A549 (cell line): Measurements from ENCODE around the gene GPR142. TPM values are rescaled to one million over a fixed set of nuclear protein-coding genes. Genes with fewer than 3 reads are reported as not detected.

Experiments used
- ATAC-seq, 2 experiments: fragments of 200-7000 bp in 1 of 2; fragments of >200 bp in 1 of 2; cut with Nextera tagmentation in 1 of 2; cut with Tn5 transposase in 1 of 2; 3 replicates each; pipeline versions ENCODE4 v1.8.0 to v1.9.1; 2018 to 2020; ENCODE audit warnings: mild to moderate bottlenecking in 1 of 2, moderate library complexity in 1 of 2
- CTCF ChIA-PET: fragments of 300-600 bp; sonication (Branson Sonifier 250); formaldehyde crosslinking; extraction: SDS; loops from one replicate; lab custom pipeline; 2021; ENCODE audit warnings: antibody characterized with exemption, inconsistent platforms; lab: Yijun Ruan, JAX
- POLR2A ChIA-PET: fragments of 350-600 bp; formaldehyde crosslinking; extraction: SDS; loops from one replicate; lab custom pipeline; 2021; ENCODE audit warnings: antibody characterized with exemption, inconsistent platforms; lab: Yijun Ruan, JAX
- DNase-seq, 2 experiments: peaks; one replicate each; pipeline versions ENCODE4 v3.0.0 to v3.0.0-alpha.2; 2011 to 2016; ENCODE audit warnings: low read depth in 1 of 2, low spot score in 1 of 2
- FAIRE-seq: peaks from 2 replicates; lab custom pipeline; 2011; peaks lifted over from hg19 to GRCh38; lab: Jason Lieb, UNC
- H3K27ac ChIP-seq, 2 experiments: fragments of >200 bp; sonication (Bioruptor Twin); formaldehyde crosslinking; 3 replicates each; pipeline ENCODE4 v1.5.1; 2016 to 2017
- H3K4me1 ChIP-seq: fragments of >200 bp; sonication (Bioruptor Twin); formaldehyde crosslinking; 3 replicates; pipeline ENCODE4 v1.6.1; 2016
- H3K4me2 ChIP-seq: fragments of >200 bp; sonication (Bioruptor Twin); formaldehyde crosslinking; 3 replicates; pipeline ENCODE4 v1.6.1; 2016
- H3K4me3 ChIP-seq: fragments of >200 bp; sonication (Bioruptor Twin); formaldehyde crosslinking; 3 replicates; pipeline ENCODE4 v1.5.1; 2016
- H3K9me3 ChIP-seq: fragments of >200 bp; sonication (Bioruptor Twin); formaldehyde crosslinking; 3 replicates; pipeline ENCODE4 v1.6.1; 2016
- CEBPB ChIP-seq, 2 experiments: fragments of >200 bp in 1 of 2; sonication (Bioruptor Twin) in 1 of 2; formaldehyde crosslinking in 1 of 2; IDR thresholded peaks; 2 replicates each; pipeline ENCODE4 v1.6.1; 2012 to 2016
- CHD4 ChIP-seq: fragments of 200-600 bp; sonication (generic); IDR thresholded peaks from 2 replicates; pipeline ENCODE4 v1.6.1; 2016; ENCODE audit warnings: antibody characterized with exemption, mild to moderate bottlenecking, borderline replicate concordance
- ESRRA ChIP-seq: fragments of 150-350 bp; IDR thresholded peaks from 2 replicates; pipeline ENCODE4 v1.6.1; 2014; ENCODE audit warnings: mild to moderate bottlenecking, low read length, borderline replicate concordance
- FOXS1 ChIP-seq: fragments of 250-450 bp; sonication (Bioruptor Pico); IDR thresholded peaks from 2 replicates; pipeline ENCODE4 v1.5.0; 2020; ENCODE audit warnings: mild to moderate bottlenecking, moderate library complexity
- HDAC2 ChIP-seq: fragments of 200-600 bp; sonication (generic); IDR thresholded peaks from 2 replicates; pipeline ENCODE4 v1.6.1; 2016
- HEYL ChIP-seq: fragments of 250-450 bp; sonication (Bioruptor Pico); IDR thresholded peaks from 2 replicates; pipeline ENCODE4 v1.8.0; 2021; ENCODE audit warnings: mild to moderate bottlenecking, moderate library complexity
- KDM1A ChIP-seq: fragments of 200-600 bp; sonication (generic); IDR thresholded peaks from 2 replicates; pipeline ENCODE4 v1.6.1; 2016; ENCODE audit warnings: low read depth, mild to moderate bottlenecking
- NR3C1 ChIP-seq: fragments of >200 bp; sonication (Bioruptor Twin); formaldehyde crosslinking; IDR thresholded peaks from 3 replicates; pipeline ENCODE4 v1.6.1; 2017
- POLR2AphosphoS2 ChIP-seq: conservative IDR thresholded peaks from 2 replicates; pipeline ENCODE4 v1.6.1; 2012; ENCODE audit warnings: low read length, improper control_type of control experiment, inconsistent platforms
- REST ChIP-seq: fragments of 200-600 bp; sonication (generic); IDR thresholded peaks from 2 replicates; pipeline ENCODE4 v1.6.1; 2016; ENCODE audit warnings: antibody characterized with exemption, mild to moderate bottlenecking, moderate library complexity
- RFX5 ChIP-seq: fragments of 450-650 bp; IDR thresholded peaks from 2 replicates; pipeline ENCODE4 v1.7.1; 2014; ENCODE audit warnings: antibody characterized with exemption, mild to moderate bottlenecking, moderate library complexity
- RNF2 ChIP-seq: fragments of 200-600 bp; sonication (generic); IDR thresholded peaks from 2 replicates; pipeline ENCODE4 v1.6.1; 2016; ENCODE audit warnings: low read depth, mild to moderate bottlenecking, antibody characterized with exemption, moderate library complexity, borderline replicate concordance
- TP53 ChIP-seq: fragments of 250-450 bp; sonication (Bioruptor Pico); IDR thresholded peaks from 2 replicates; pipeline ENCODE4 v1.5.0; 2021; ENCODE audit warnings: mild to moderate bottlenecking, moderate library complexity
- ZSCAN20 ChIP-seq: fragments of 250-450 bp; sonication (Bioruptor Pico); IDR thresholded peaks from 2 replicates; pipeline ENCODE4 v1.8.0; 2022; ENCODE audit warnings: mild to moderate bottlenecking, moderate library complexity
- WGBS: methylation state at CpG from one replicate; pipeline ENCODE4 v1.1.6; 2017; ENCODE audit errors: missing lambda C conversion rate; 5-methylcytosine and 5-hydroxymethylcytosine counted together
- polyA plus RNA-seq, 4 experiments: library from polyadenylated mRNA; depleted of rRNA in 3 of 4; stranded (reverse); fragments of >200 nt; fragmentation: RNase III in 1 of 4; extraction: RNeasy Plus Mini Kit Qiagen cat#74134 plus additional on column Dnase treatment in 1 of 4; gene quantifications; 2 replicates in 3 of 4; 3 replicates in 1 of 4; pipeline ENCODE4 v1.2.3, GENCODE V29; 2011 to 2017
- small RNA-seq, 6 experiments: library from RNA; depleted of rRNA; stranded (forward); fragments of <200 nt; gene quantifications; one replicate each; pipeline ENCODE3, GENCODE V24; 2012
- TF ChIP-seq, protein P1 (sequence below): fragments of 250-450 bp; sonication (Bioruptor Pico); IDR thresholded peaks from 2 replicates; pipeline ENCODE4 v1.5.0; 2021; ENCODE audit warnings: mild to moderate bottlenecking, moderate library complexity, borderline replicate concordance
- TF ChIP-seq, protein P2 (sequence below): IDR thresholded peaks from 2 replicates; pipeline ENCODE4 v1.6.1; 2012
- TF ChIP-seq, protein P3 (sequence below): fragments of 150-350 bp; IDR thresholded peaks from 2 replicates; pipeline ENCODE4 v1.6.1; 2014; ENCODE audit warnings: low read depth, mild to moderate bottlenecking, low read length

The GPR142 gene
- polyA plus RNA-seq, 2 of the 4 experiments (the other 2 are of a cell fraction): not detected

DNA sequence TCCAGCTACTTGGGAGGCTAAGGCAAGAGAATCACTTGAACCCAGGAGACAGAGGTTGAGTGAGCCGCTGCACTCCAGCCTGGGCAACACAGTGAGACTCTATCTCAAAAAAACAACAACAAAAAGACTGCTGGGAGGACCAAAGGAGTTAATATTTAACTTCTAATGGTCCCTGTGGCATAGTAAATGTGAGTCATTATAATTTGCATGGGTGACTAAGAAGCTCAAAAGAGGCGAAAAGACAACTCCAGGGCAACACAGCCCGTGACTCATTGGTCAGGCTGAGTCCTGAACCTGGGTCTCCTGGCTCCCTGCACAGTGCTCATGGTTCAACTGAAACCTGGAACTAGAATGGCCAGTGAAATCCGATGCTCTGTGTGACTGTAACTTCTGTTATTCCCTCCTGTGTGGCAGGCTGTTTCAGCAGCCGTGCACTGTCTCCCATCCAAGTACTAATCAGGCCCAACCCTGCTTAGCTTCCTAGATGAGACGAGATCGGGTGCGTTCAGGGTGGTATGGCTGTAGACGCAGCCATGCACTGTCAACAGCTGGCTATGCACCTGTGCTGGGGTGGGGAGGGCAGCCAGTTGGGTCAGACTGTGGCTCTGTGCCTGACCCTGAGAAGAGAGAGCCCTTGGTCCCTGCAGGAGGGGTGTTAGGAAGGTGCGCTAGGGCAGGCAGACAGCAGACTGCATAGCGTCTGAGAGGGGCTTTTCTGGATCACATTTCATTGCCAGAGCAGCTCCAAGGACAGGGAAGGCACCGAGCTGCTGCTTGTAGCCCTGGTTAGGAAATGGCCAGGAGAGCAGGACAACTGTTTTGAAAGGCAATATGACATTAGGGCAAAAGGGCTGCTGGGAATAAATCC lies 50.1 kb downstream of the GPR142 start (continued):
- TF ChIP-seq, protein P1, sequence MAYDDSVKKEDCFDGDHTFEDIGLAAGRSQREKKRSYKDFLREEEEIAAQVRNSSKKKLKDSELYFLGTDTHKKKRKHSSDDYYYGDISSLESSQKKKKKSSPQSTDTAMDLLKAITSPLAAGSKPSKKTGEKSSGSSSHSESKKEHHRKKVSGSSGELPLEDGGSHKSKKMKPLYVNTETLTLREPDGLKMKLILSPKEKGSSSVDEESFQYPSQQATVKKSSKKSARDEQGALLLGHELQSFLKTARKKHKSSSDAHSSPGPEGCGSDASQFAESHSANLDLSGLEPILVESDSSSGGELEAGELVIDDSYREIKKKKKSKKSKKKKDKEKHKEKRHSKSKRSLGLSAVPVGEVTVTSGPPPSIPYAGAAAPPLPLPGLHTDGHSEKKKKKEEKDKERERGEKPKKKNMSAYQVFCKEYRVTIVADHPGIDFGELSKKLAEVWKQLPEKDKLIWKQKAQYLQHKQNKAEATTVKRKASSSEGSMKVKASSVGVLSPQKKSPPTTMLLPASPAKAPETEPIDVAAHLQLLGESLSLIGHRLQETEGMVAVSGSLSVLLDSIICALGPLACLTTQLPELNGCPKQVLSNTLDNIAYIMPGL: no peak
- TF ChIP-seq ZSCAN20 (CRISPR knock-in tag) (no peak), NR3C1 (no peak), REST (peak; percentile 87), KDM1A (peak; percentile 84), HDAC2 (peak; percentile 39; the same call in 1 of the 2 replicates), CEBPB (IDR thresholded peaks at IDR 0.05) (no peak), RNF2 (no peak)
- TF ChIP-seq, protein P2, sequence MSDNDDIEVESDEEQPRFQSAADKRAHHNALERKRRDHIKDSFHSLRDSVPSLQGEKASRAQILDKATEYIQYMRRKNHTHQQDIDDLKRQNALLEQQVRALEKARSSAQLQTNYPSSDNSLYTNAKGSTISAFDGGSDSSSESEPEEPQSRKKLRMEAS: peak; percentile 59; the same call in 1 of the 2 replicates
- TF ChIP-seq, protein P3, sequence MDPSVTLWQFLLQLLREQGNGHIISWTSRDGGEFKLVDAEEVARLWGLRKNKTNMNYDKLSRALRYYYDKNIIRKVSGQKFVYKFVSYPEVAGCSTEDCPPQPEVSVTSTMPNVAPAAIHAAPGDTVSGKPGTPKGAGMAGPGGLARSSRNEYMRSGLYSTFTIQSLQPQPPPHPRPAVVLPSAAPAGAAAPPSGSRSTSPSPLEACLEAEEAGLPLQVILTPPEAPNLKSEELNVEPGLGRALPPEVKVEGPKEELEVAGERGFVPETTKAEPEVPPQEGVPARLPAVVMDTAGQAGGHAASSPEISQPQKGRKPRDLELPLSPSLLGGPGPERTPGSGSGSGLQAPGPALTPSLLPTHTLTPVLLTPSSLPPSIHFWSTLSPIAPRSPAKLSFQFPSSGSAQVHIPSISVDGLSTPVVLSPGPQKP: no peak

GRCh38 chr17:74419928-74420411 lies 52.7 kb downstream of the GPR142 start:
- DNase-seq (no peak), FAIRE-seq (no peak), ATAC-seq (no peak)
- H3K4me1 ChIP-seq: peaks cover 28% of the 10 kb centered on the region
- ChIA-PET CTCF (interaction anchor here (0.8 to 5.9 kb wide), 4 partner anchors 8 to 52 kb away, joined by 3 to 25 read pairs (median 10); partner anchors contain the start of gene GPRC5C), POLR2A (interaction anchor here (1.6 kb wide), 1 partner anchor 11 kb away, joined by 8 read pairs; no protein-coding TSS in a partner anchor)
- no peak overlapping the region for H3K4me3 ChIP-seq
- no peak overlapping the region for H3K4me2 ChIP-seq
- 0 out of 6 replicates have a peak overlapping the region, but pooled peaks of 1 of the 2 experiments have one; percentile 5 for H3K27ac ChIP-seq
- WGBS: 81% methylated on average over 10 of the region's 10 CpGs
- H3K9me3 ChIP-seq: no peaks in the 10 kb centered on the region
- TF ChIP-seq TP53 (CRISPR knock-in tag) (no peak), ZSCAN20 (CRISPR knock-in tag) (no peak), HEYL (CRISPR knock-in tag) (no peak), POLR2AphosphoS2 (no peak), ESRRA (no peak), FOXS1 (CRISPR knock-in tag) (no peak), RFX5 (no peak), CHD4 (no peak)
- TF ChIP-seq, all 56 proteins: peak for 0

Small RNA genes lying within 50 kb of the gene (small RNA-seq; reads per million reads assigned to genes)
- 0 to 0.35 (median 0) reads per million in 6 experiments for gene RNA5SP448

Other genes with a start within 250 kb of the GPR142 start
- 2,364 and 3,205 TPM in 2 replicates for gene RPL38, start 163.8 kb upstream of the GPR142 start, polyA plus RNA-seq (2011; rRNA removed)
- gene RPL38, start 163.8 kb upstream of the GPR142 start, polyA plus RNA-seq (2017; fragmentation: RNase III; extraction: RNeasy Plus Mini Kit Qiagen cat#74134 plus additional on column Dnase treatment): 4,033 to 4,354 TPM (median 4,133 TPM) in 3 replicates
- gene TTYH2, start 153.9 kb upstream of the GPR142 start, polyA plus RNA-seq (2011; rRNA removed): 1.4 and 1.5 TPM in 2 replicates
- gene TTYH2, start 153.9 kb upstream of the GPR142 start, polyA plus RNA-seq (2017; fragmentation: RNase III; extraction: RNeasy Plus Mini Kit Qiagen cat#74134 plus additional on column Dnase treatment): 1.1 to 1.7 TPM (median 1.7 TPM) in 3 replicates
- not detected in 2 replicates for gene DNAI2, start 93.3 kb upstream of the GPR142 start, polyA plus RNA-seq (2011; rRNA removed)
- gene DNAI2, start 93.3 kb upstream of the GPR142 start, polyA plus RNA-seq (2017; fragmentation: RNase III; extraction: RNeasy Plus Mini Kit Qiagen cat#74134 plus additional on column Dnase treatment): not detected in 3 replicates
- gene KIF19, start 41.3 kb upstream of the GPR142 start, polyA plus RNA-seq (2011; rRNA removed): not detected in 2 replicates
- not detected in 3 replicates for gene KIF19, start 41.3 kb upstream of the GPR142 start, polyA plus RNA-seq (2017; fragmentation: RNase III; extraction: RNeasy Plus Mini Kit Qiagen cat#74134 plus additional on column Dnase treatment)
- gene BTBD17, start 5.6 kb upstream of the GPR142 start, polyA plus RNA-seq (2011; rRNA removed): not detected in 2 replicates
- not detected in 3 replicates for gene BTBD17, start 5.6 kb upstream of the GPR142 start, polyA plus RNA-seq (2017; fragmentation: RNase III; extraction: RNeasy Plus Mini Kit Qiagen cat#74134 plus additional on column Dnase treatment)
- 36.5 and 44.2 TPM in 2 replicates for gene GPRC5C, start 64.6 kb downstream of the GPR142 start, polyA plus RNA-seq (2011; rRNA removed)
- gene GPRC5C, start 64.6 kb downstream of the GPR142 start, polyA plus RNA-seq (2017; fragmentation: RNase III; extraction: RNeasy Plus Mini Kit Qiagen cat#74134 plus additional on column Dnase treatment): 42.4 to 49.2 TPM (median 44.0 TPM) in 3 replicates
- gene CD300A, start 99.1 kb downstream of the GPR142 start, polyA plus RNA-seq (2011; rRNA removed): not detected in 2 replicates
- gene CD300A, start 99.1 kb downstream of the GPR142 start, polyA plus RNA-seq (2017; fragmentation: RNase III; extraction: RNeasy Plus Mini Kit Qiagen cat#74134 plus additional on column Dnase treatment): not detected in 3 replicates
- gene CD300LB, start 164.0 kb downstream of the GPR142 start, polyA plus RNA-seq (2011; rRNA removed): not detected in 2 replicates
- not detected in 3 replicates for gene CD300LB, start 164.0 kb downstream of the GPR142 start, polyA plus RNA-seq (2017; fragmentation: RNase III; extraction: RNeasy Plus Mini Kit Qiagen cat#74134 plus additional on column Dnase treatment)
- gene CD300C, start 178.6 kb downstream of the GPR142 start, polyA plus RNA-seq (2011; rRNA removed): 0.05 TPM in 1 of 2 replicates, not detected in the other
- gene CD300C, start 178.6 kb downstream of the GPR142 start, polyA plus RNA-seq (2017; fragmentation: RNase III; extraction: RNeasy Plus Mini Kit Qiagen cat#74134 plus additional on column Dnase treatment): 0.08 TPM in 1 of 3 replicates, not detected in the others
- gene CD300H, start 200.0 kb downstream of the GPR142 start, polyA plus RNA-seq (2011; rRNA removed): 0.29 TPM in 1 of 2 replicates, not detected in the other
- gene CD300H, start 200.0 kb downstream of the GPR142 start, polyA plus RNA-seq (2017; fragmentation: RNase III; extraction: RNeasy Plus Mini Kit Qiagen cat#74134 plus additional on column Dnase treatment): 0.37 to 0.50 TPM (median 0.45 TPM) in 3 replicates
- not detected in 2 replicates for gene CD300LD, start 224.8 kb downstream of the GPR142 start, polyA plus RNA-seq (2011; rRNA removed)
- not detected in 3 replicates for gene CD300LD, start 224.8 kb downstream of the GPR142 start, polyA plus RNA-seq (2017; fragmentation: RNase III; extraction: RNeasy Plus Mini Kit Qiagen cat#74134 plus additional on column Dnase treatment)